ENCODE measurements around the gene TNNC2.

The TNNC2 gene

DNA sequence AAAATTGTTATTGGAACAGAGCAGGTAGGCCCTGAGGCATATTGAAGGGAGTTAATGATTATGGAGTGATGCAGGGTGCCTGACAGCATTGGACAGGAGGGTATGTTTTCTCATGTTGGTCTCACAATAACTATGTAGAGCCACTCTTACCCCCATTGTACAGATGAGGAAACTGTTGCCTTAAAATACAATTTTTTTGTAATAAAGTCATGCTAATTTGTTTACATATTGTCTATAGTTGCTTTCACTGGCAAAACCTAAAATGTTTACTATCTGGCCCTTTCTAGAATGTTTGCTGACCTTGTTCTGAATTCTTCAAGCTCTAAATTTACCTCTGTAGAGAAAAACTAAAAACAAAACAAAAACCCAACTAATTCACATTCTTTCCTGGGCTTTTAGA is 24.4 kb upstream of the TNNC2 start:
- DNase-seq (ENCODE audit: low read depth): no peak
- TF ChIP-seq, protein P1, sequence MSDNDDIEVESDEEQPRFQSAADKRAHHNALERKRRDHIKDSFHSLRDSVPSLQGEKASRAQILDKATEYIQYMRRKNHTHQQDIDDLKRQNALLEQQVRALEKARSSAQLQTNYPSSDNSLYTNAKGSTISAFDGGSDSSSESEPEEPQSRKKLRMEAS (IDR thresholded peaks at IDR 0.05; ENCODE audit: low read depth, low read length): no peak
- no peak for TF ChIP-seq POLR2A (IDR thresholded peaks at IDR 0.05; ENCODE audit: extremely low read depth, insufficient read length)
- no peak overlapping the region for H3K4me3 ChIP-seq (ENCODE audit: low read depth, low read length)

DNA sequence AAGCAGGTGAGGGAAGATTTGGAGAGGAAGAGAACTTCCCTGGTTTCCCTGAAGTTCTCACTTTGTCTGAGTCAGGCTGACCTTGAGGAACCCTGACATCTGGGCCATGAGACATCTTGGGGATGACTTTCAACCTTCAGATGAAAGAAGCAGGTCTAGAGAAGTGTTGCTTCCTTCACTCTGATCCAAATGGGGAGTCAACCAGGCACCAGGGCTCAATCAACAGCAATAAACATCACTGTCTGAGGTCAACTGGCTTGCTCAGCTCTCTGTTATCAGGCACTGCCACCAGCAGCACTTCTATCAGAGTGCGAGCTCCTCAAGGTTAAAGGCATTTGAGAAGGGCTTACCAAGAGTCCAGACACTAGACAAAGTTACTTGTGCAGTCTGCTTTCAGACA is 23.8 kb upstream of the TNNC2 start:
- H3K4me3 ChIP-seq (ENCODE audit: low read depth, low read length): no peak overlapping the region
- TF ChIP-seq, protein P1 (IDR thresholded peaks at IDR 0.05; ENCODE audit: low read depth, low read length): no peak
- no peak for TF ChIP-seq POLR2A (IDR thresholded peaks at IDR 0.05; ENCODE audit: extremely low read depth, insufficient read length)
- TF ChIP-seq, protein P2, sequence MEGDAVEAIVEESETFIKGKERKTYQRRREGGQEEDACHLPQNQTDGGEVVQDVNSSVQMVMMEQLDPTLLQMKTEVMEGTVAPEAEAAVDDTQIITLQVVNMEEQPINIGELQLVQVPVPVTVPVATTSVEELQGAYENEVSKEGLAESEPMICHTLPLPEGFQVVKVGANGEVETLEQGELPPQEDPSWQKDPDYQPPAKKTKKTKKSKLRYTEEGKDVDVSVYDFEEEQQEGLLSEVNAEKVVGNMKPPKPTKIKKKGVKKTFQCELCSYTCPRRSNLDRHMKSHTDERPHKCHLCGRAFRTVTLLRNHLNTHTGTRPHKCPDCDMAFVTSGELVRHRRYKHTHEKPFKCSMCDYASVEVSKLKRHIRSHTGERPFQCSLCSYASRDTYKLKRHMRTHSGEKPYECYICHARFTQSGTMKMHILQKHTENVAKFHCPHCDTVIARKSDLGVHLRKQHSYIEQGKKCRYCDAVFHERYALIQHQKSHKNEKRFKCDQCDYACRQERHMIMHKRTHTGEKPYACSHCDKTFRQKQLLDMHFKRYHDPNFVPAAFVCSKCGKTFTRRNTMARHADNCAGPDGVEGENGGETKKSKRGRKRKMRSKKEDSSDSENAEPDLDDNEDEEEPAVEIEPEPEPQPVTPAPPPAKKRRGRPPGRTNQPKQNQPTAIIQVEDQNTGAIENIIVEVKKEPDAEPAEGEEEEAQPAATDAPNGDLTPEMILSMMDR (IDR thresholded peaks at IDR 0.05; ENCODE audit: low read depth, low read length): no peak
- TF ChIP-seq MYC (IDR thresholded peaks at IDR 0.05; ENCODE audit: low read depth, low read length): no peak
- no peak for DNase-seq (ENCODE audit: low read depth)

DNA sequence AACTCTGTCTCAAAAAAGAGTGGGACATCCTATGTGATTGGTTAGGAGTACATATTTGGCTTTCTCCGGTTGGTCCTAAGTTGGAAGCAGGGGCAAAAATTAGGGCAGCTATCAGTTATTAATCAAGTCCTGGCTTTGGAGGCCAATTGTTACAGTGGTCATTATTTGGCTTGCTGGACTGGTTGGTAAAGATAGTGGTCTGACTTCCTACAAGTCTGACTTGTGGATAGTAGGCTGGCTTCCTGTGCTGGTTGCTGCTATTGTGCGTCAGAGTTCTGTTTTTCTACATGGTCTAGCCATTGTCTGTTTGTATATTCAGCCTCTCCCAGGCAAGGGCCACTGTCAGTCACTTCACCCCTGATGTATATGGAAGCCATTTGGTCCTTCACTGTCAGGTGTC is 23.1 kb upstream of the TNNC2 start:
- TF ChIP-seq MYC (IDR thresholded peaks at IDR 0.05; ENCODE audit: low read depth, low read length): no peak
- TF ChIP-seq, protein P2 (IDR thresholded peaks at IDR 0.05; ENCODE audit: low read depth, low read length): no peak
- DNase-seq (ENCODE audit: low read depth): no peak
- no peak overlapping the region for H3K4me3 ChIP-seq (ENCODE audit: low read depth, low read length)

DNA sequence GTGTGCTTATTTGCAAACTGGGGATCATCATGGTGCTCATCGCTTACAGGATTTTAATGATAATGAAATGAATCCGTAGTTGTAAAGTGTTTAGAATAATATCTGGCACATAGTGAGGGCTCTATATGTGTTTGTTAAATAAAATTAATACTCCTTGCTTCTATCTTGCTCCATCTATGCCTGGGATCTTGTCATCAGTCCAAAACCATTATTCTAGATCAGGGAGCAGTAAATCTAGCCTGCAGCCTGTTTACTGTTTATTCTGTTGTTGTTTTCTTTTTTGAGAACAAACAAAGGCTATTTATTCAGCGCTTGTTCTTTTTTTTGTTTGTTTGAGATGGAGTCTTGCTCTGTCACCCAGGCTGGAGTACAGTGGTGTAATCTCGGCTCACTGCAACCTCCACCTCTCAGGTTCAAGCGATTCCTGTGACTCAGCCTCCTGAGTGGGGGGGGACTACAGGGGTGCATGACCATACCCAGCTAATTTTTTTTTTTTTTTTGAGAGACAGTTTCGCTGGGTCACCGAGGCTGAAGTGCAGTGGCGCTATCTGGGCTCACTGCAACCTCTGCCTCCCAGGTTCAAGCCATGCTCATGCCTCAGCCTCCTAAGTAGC is 22.0 kb upstream of the TNNC2 start:
- no peak for TF ChIP-seq POLR2A (IDR thresholded peaks at IDR 0.05; ENCODE audit: extremely low read depth, insufficient read length)
- TF ChIP-seq, protein P2 (IDR thresholded peaks at IDR 0.05; ENCODE audit: low read depth, low read length): no peak
- no peak for TF ChIP-seq MYC (IDR thresholded peaks at IDR 0.05; ENCODE audit: low read depth, low read length)
- TF ChIP-seq, protein P1 (IDR thresholded peaks at IDR 0.05; ENCODE audit: low read depth, low read length): no peak
- no peak for DNase-seq (ENCODE audit: low read depth)
- H3K4me3 ChIP-seq (ENCODE audit: low read depth, low read length): no peak overlapping the region

DNA sequence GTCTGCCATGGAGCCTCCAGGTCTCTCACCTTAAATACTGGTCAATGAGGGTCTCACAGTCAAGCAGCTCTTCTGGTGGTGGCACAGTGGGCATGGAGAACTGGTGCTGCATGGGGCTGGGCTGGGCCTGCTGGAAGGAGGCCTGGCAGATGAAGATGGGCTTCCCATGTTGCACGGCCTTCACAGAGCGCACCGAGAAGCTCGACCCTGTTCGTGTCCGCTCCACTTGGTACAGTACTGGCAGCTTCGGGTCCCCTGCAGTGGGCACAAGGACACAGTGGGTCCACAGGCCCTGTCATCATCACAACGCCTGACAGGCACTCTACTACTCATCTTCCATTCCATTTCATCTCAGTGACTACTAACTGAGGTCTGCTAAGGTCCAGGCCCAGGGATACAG is 21.3 kb upstream of the TNNC2 start:
- no peak for DNase-seq (ENCODE audit: low read depth)
- no peak for TF ChIP-seq MYC (IDR thresholded peaks at IDR 0.05; ENCODE audit: low read depth, low read length)
- TF ChIP-seq, protein P2 (IDR thresholded peaks at IDR 0.05; ENCODE audit: low read depth, low read length): no peak
- no peak for TF ChIP-seq POLR2A (IDR thresholded peaks at IDR 0.05; ENCODE audit: extremely low read depth, insufficient read length)
- TF ChIP-seq, protein P1 (IDR thresholded peaks at IDR 0.05; ENCODE audit: low read depth, low read length): no peak
- H3K4me3 ChIP-seq (ENCODE audit: low read depth, low read length): no peak overlapping the region

DNA sequence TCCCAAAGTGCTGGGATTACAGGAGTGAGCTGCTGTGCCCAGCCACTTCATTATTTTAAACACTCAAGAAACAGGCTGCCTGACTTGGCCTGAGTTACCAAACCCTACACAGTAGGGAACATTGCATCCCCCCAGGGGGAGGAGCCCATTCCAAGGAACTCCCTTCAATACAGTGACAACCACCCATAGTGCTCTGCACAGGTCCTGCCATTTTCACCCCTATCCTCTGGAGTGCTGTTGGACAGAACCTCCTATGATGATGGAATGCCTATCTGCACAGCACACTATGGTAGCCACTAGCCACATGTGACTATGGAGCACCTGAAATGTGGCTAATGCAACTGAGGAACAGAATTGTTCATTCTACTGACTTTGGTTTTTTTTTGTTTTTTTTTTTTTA is 18.3 kb upstream of the TNNC2 start:
- no peak overlapping the region for H3K4me3 ChIP-seq (ENCODE audit: low read depth, low read length)
- DNase-seq (ENCODE audit: low read depth): no peak
- TF ChIP-seq, protein P1 (IDR thresholded peaks at IDR 0.05; ENCODE audit: low read depth, low read length): no peak
- no peak for TF ChIP-seq POLR2A (IDR thresholded peaks at IDR 0.05; ENCODE audit: extremely low read depth, insufficient read length)

DNA sequence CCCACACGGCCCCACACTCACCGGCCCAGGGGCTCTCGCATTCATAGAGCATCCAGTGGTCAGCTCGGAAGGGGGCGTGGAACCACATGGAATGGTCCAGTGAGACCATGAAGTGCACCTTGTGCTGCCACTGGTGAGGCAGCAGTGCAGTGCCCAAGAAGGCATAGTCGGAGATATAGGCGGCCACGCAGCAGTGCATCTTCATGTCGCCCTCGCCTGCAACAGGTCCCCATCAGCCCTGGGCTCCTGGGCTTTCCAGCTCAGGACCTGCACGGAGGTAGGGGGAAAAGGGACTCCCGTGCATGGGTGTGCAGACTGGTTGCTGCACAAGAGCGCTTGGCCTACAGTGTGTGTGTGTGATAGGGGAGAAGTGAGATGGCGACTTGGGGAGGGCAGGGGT is 16.4 kb upstream of the TNNC2 start:
- TF ChIP-seq, protein P2 (IDR thresholded peaks at IDR 0.05; ENCODE audit: low read depth, low read length): no peak
- TF ChIP-seq MYC (IDR thresholded peaks at IDR 0.05; ENCODE audit: low read depth, low read length): no peak
- TF ChIP-seq POLR2A (IDR thresholded peaks at IDR 0.05; ENCODE audit: extremely low read depth, insufficient read length): no peak
- TF ChIP-seq, protein P1 (IDR thresholded peaks at IDR 0.05; ENCODE audit: low read depth, low read length): no peak
- H3K4me3 ChIP-seq (ENCODE audit: low read depth, low read length): no peak overlapping the region
- no peak for DNase-seq (ENCODE audit: low read depth)
